ENCODE measurements around the gene DHX58. TPM values are rescaled to one million over a fixed set of nuclear protein-coding genes. Genes with fewer than 3 reads are reported as not detected.

The DHX58 gene
- total RNA-seq, 1 experiment from 2014 or later = 2.1 TPM

DNA sequence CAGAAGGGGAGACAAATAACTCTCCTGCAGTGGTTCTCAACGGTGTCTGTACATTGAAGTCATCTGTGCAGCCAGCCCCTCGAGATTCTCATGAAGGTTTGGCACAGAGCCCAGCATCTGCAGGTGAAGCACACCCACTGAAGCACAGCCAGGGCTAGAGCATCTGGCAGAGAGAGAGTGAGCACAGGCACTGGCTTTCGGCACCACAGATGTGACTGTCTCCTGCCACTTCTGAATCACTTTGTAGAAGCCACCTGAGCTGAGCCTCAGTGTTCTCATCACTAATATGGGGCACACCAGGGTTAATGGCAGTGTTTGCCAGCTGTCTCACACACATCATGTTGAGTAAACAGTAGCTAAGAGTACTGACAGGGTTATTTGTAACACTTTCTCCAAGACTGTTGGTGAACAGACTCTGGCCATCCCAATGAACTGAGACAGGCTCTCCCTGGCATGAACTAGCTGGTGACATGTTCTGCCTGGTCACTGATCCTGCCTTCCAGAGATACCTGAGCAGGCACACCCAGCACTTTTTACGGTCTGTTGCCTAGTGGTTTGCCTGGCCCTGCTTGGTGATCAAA lies 21.0 kb upstream of the DHX58 start:
- Histone ChIP-seq H3K4me1 (ENCODE audit: insufficient read depth, low read length, poor library complexity, severe bottlenecking) (no peaks in the 10 kb centered on the region), H3K9me3 (ENCODE audit: low read depth, low read length, poor library complexity, severe bottlenecking) (no peaks in the 10 kb centered on the region), H3K27me3 (replicated peaks; ENCODE audit: insufficient read depth, low read depth, low read length, poor library complexity) (no peaks in the 10 kb centered on the region), H3K27ac (ENCODE audit: low read depth, low read length, poor library complexity, severe bottlenecking) (no peak overlapping the region), H3K4me3 (ENCODE audit: low read depth, low read length, poor library complexity, severe bottlenecking) (no peak overlapping the region), H3K36me3 (ENCODE audit: insufficient read depth, low read length, poor library complexity, severe bottlenecking) (no peaks in the 10 kb centered on the region)
- CTCF ChIA-PET = no interaction called here
- no peak for DNase-seq (ENCODE audit: low spot score)
- BruUV-seq (replicated peaks) = no TSS peak
- TF ChIP-seq, protein P1, sequence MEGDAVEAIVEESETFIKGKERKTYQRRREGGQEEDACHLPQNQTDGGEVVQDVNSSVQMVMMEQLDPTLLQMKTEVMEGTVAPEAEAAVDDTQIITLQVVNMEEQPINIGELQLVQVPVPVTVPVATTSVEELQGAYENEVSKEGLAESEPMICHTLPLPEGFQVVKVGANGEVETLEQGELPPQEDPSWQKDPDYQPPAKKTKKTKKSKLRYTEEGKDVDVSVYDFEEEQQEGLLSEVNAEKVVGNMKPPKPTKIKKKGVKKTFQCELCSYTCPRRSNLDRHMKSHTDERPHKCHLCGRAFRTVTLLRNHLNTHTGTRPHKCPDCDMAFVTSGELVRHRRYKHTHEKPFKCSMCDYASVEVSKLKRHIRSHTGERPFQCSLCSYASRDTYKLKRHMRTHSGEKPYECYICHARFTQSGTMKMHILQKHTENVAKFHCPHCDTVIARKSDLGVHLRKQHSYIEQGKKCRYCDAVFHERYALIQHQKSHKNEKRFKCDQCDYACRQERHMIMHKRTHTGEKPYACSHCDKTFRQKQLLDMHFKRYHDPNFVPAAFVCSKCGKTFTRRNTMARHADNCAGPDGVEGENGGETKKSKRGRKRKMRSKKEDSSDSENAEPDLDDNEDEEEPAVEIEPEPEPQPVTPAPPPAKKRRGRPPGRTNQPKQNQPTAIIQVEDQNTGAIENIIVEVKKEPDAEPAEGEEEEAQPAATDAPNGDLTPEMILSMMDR (conservative IDR thresholded peaks at IDR 0.05; ENCODE audit: low read depth, low read length) = no peak
- no peak for TF ChIP-seq EZH2 (IDR thresholded peaks at IDR 0.05; ENCODE audit: borderline replicate concordance, low read depth, low read length, poor library complexity, severe bottlenecking)
- POLR2A ChIA-PET (ENCODE audit: low non-redundant PET) = no interaction called here
- intact Hi-C loops (cut with micrococcal nuclease; ENCODE audit: unreplicated experiment) = no loop called here

DNA sequence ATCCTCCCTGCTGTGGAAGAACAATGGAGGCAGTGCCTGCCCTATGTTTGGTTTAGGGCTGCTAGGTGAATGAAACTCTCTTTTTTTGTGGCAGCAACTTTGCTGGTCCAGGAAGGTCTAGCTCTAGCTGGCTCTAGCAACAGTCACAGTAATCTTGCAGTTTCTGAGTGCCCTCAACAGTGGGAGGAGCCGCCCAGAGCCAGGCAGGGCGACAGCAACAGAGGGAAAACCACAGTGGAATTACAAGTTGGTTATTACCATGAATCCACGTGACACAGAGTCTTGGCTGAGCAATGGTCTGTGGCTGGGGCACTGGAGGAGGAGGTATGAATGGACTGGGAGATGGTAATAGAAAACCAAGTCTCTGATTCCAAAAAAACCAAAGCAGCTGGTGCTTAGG lies 20.4 kb upstream of the DHX58 start:
- no peak for TF ChIP-seq EZH2 (IDR thresholded peaks at IDR 0.05; ENCODE audit: borderline replicate concordance, low read depth, low read length, poor library complexity, severe bottlenecking)
- TF ChIP-seq, protein P1 (conservative IDR thresholded peaks at IDR 0.05; ENCODE audit: low read depth, low read length) = no peak
- Histone ChIP-seq H3K4me3 (ENCODE audit: low read depth, low read length, poor library complexity, severe bottlenecking) (no peak overlapping the region), H3K27ac (ENCODE audit: low read depth, low read length, poor library complexity, severe bottlenecking) (no peak overlapping the region), H3K27me3 (replicated peaks; ENCODE audit: insufficient read depth, low read depth, low read length, poor library complexity) (no peaks in the 10 kb centered on the region), H3K4me1 (ENCODE audit: insufficient read depth, low read length, poor library complexity, severe bottlenecking) (no peaks in the 10 kb centered on the region), H3K36me3 (ENCODE audit: insufficient read depth, low read length, poor library complexity, severe bottlenecking) (no peaks in the 10 kb centered on the region), H3K9me3 (ENCODE audit: low read depth, low read length, poor library complexity, severe bottlenecking) (no peaks in the 10 kb centered on the region)
- intact Hi-C loops (cut with micrococcal nuclease; ENCODE audit: unreplicated experiment) = no loop called here
- DNase-seq (ENCODE audit: low spot score) = no peak
- POLR2A ChIA-PET (ENCODE audit: low non-redundant PET) = no interaction called here
- BruUV-seq (replicated peaks) = no TSS peak
- CTCF ChIA-PET = no interaction called here

DNA sequence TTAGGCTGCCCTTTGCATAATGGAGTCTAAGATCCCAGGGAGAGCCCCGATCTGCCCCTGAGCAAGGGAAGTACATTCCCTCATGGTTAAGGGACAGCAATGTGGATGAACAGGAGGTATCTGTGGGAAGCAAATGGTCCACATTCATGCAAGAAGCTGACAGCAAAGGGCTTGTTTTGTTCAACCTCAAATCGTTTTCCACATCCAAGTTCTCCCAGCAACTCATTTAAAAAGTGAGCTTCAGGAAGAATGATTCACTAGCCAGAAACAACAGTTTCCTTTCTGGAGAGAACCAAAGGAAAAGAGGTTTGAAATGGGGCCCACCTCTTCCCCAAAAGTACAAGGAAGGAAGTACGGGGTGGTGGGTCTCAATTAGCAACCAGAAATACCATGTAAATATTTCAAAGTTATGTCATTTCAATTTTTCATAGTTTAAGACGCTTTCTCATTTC lies 19.5 kb upstream of the DHX58 start:
- no TSS peak for BruUV-seq (replicated peaks)

DNA sequence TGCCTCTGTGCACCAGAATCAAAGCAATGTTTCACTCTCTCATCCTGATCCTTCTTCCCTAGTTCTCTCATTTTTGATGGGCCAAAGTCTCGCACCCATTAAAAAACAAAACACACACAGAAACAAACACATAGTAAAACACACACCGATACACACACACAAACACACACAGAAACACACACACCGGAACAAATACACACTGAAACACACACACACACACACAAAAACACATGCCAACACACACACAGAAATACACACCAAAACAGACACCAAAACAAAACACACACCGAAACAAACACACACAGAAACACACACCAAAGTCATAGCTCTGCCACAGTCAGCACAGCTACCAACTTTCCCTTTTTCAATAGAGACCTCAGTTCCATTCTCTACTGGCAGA lies 18.7 kb upstream of the DHX58 start:
- ChIA-PET CTCF (no interaction called here), POLR2A (ENCODE audit: low non-redundant PET) (no interaction called here)
- no peak for TF ChIP-seq EZH2 (IDR thresholded peaks at IDR 0.05; ENCODE audit: borderline replicate concordance, low read depth, low read length, poor library complexity, severe bottlenecking)
- H3K36me3 ChIP-seq (ENCODE audit: insufficient read depth, low read length, poor library complexity, severe bottlenecking) = no peaks in the 10 kb centered on the region
- H3K9me3 ChIP-seq (ENCODE audit: low read depth, low read length, poor library complexity, severe bottlenecking) = no peaks in the 10 kb centered on the region
- H3K27ac ChIP-seq (ENCODE audit: low read depth, low read length, poor library complexity, severe bottlenecking) = no peak overlapping the region
- H3K27me3 ChIP-seq (replicated peaks; ENCODE audit: insufficient read depth, low read depth, low read length, poor library complexity) = no peaks in the 10 kb centered on the region
- no TSS peak for BruUV-seq (replicated peaks)
- intact Hi-C loops (cut with micrococcal nuclease; ENCODE audit: unreplicated experiment) = no loop called here
- H3K4me3 ChIP-seq (ENCODE audit: low read depth, low read length, poor library complexity, severe bottlenecking) = no peak overlapping the region
- H3K4me1 ChIP-seq (ENCODE audit: insufficient read depth, low read length, poor library complexity, severe bottlenecking) = no peaks in the 10 kb centered on the region
- no peak for DNase-seq (ENCODE audit: low spot score)

More for the DNA sequence above, 19.5 kb upstream of the DHX58 start:
- POLR2A ChIA-PET (ENCODE audit: low non-redundant PET) = interaction anchor here (0.6 kb wide), 1 partner anchor 118 kb away, joined by 5 read pairs; no protein-coding TSS in a partner anchor
- Histone ChIP-seq H3K4me1 (ENCODE audit: insufficient read depth, low read length, poor library complexity, severe bottlenecking) (no peaks in the 10 kb centered on the region), H3K27ac (ENCODE audit: low read depth, low read length, poor library complexity, severe bottlenecking) (no peak overlapping the region), H3K27me3 (replicated peaks; ENCODE audit: insufficient read depth, low read depth, low read length, poor library complexity) (no peaks in the 10 kb centered on the region), H3K36me3 (ENCODE audit: insufficient read depth, low read length, poor library complexity, severe bottlenecking) (no peaks in the 10 kb centered on the region), H3K9me3 (ENCODE audit: low read depth, low read length, poor library complexity, severe bottlenecking) (no peaks in the 10 kb centered on the region), H3K4me3 (ENCODE audit: low read depth, low read length, poor library complexity, severe bottlenecking) (no peak overlapping the region)
- DNase-seq (ENCODE audit: low spot score) = no peak
- CTCF ChIA-PET = no interaction called here
- TF ChIP-seq EZH2 (IDR thresholded peaks at IDR 0.05; ENCODE audit: borderline replicate concordance, low read depth, low read length, poor library complexity, severe bottlenecking) = no peak
- intact Hi-C loops (cut with micrococcal nuclease; ENCODE audit: unreplicated experiment) = no loop called here
